Suprapubic skin (tissue), 3 donors: ENCODE data around the gene PIGK.

Source experiments
- CTCF ChIP-seq, 2 donors: fragments of 200-600 bp in 1 of 2; fragments of 450-650 bp in 1 of 2; sonication (generic) in 1 of 2; IDR thresholded peaks; one replicate each; pipeline ENCODE4 v1.5.1; 2016 to 2019; ENCODE audit warnings: antibody characterized with exemption in 2 of 2, mild to moderate bottlenecking in 1 of 2, moderate library complexity in 1 of 2
- POLR2A ChIP-seq, 2 donors: fragments of 450-650 bp; IDR thresholded peaks; one replicate each; pipeline ENCODE4 v1.6.1; 2017; ENCODE audit warnings: antibody characterized with exemption in 2 of 2, mild to moderate bottlenecking in 2 of 2, moderate library complexity in 2 of 2

GRCh38 chr1:77263708-77264107 is 44.5 kb upstream of the PIGK start:
- TF ChIP-seq POLR2A (IDR thresholded peaks at IDR 0.05) (no peak), CTCF (IDR thresholded peaks at IDR 0.05) (no peak)
